ENCODE measurements around the gene ATP6V1F.

GRCh38 chr7:128843938-128844621, 18.6 kb upstream of the ATP6V1F start:
- no peak for TF ChIP-seq CTCF (IDR thresholded peaks at IDR 0.05)
- TF ChIP-seq POLR2A (IDR thresholded peaks at IDR 0.05): no peak

Data from thyroid gland (tissue), 4 donors.